HepG2 (cell line): ENCODE data around the gene ELF1. TPM values are rescaled to one million over a fixed set of nuclear protein-coding genes. Genes with fewer than 3 reads are reported as not detected.

Experiments
- AHDC1 ChIP-seq: sonication (generic); formaldehyde crosslinking; IDR thresholded peaks from 2 replicates; pipeline ENCODE4 v1.5.1; 2020; ENCODE audit warnings: mild to moderate bottlenecking, missing genetic modification reagents, borderline replicate concordance
- ARNT2 ChIP-seq: sonication (generic); formaldehyde crosslinking; IDR thresholded peaks from 2 replicates; pipeline ENCODE4 v1.8.0; 2022; ENCODE audit warnings: mild to moderate bottlenecking, low read depth, missing genetic modification reagents, moderate library complexity
- CEBPB ChIP-seq: IDR thresholded peaks from 2 replicates; pipeline ENCODE4 v1.6.1; 2011; ENCODE audit warnings: low read depth, low read length, improper control_type of control experiment, borderline replicate concordance
- MEIS1 ChIP-seq: sonication (generic); formaldehyde crosslinking; IDR thresholded peaks from 2 replicates; pipeline ENCODE4 v1.9.0; 2021; ENCODE audit warnings: mild to moderate bottlenecking, missing genetic modification reagents, moderate library complexity, borderline replicate concordance
- MNT ChIP-seq: fragments of 450-650 bp; IDR thresholded peaks from 2 replicates; pipeline ENCODE4 v1.6.1; 2016
- NFYC ChIP-seq: IDR thresholded peaks from 2 replicates; pipeline ENCODE4 v1.6.1; 2016; ENCODE audit warnings: missing genetic modification reagents, missing compliant biosample characterization
- PATZ1 ChIP-seq: sonication (generic); formaldehyde crosslinking; IDR thresholded peaks from 2 replicates; pipeline ENCODE4 v1.4.0; 2020; ENCODE audit warnings: missing genetic modification reagents
- SOX13 ChIP-seq, 3 experiments: fragments of 450-650 bp in 1 of 3; sonication (generic) in 1 of 3; formaldehyde crosslinking in 1 of 3; IDR thresholded peaks in 2 of 3; conservative IDR thresholded peaks in 1 of 3; 2 replicates each; pipeline versions ENCODE4 v1.5.0 to v1.6.1; 2016 to 2020; ENCODE audit warnings: antibody characterized with exemption in 1 of 3, mild to moderate bottlenecking in 1 of 3, missing compliant biosample characterization in 1 of 3, missing genetic modification reagents in 1 of 3, moderate library complexity in 1 of 3
- TARDBP ChIP-seq: sonication (generic); formaldehyde crosslinking; IDR thresholded peaks from 2 replicates; pipeline ENCODE4 v1.8.0; 2022; ENCODE audit warnings: mild to moderate bottlenecking, missing genetic modification reagents
- TEAD2 ChIP-seq: sonication (generic); formaldehyde crosslinking; IDR thresholded peaks from 2 replicates; pipeline ENCODE4 v1.9.0; 2021; ENCODE audit warnings: missing genetic modification reagents
- TGIF2 ChIP-seq: IDR thresholded peaks from 2 replicates; pipeline ENCODE4 v1.6.1; 2016; ENCODE audit warnings: control low read depth, missing compliant biosample characterization
- ZKSCAN1 ChIP-seq: fragments of 150-350 bp; IDR thresholded peaks from 2 replicates; pipeline ENCODE4 v1.6.1; 2014; ENCODE audit warnings: low read length
- ZNF17 ChIP-seq: sonication (generic); formaldehyde crosslinking; IDR thresholded peaks from 2 replicates; pipeline ENCODE4 v1.5.0; 2020; ENCODE audit warnings: mild to moderate bottlenecking, missing genetic modification reagents
- ZNF260 ChIP-seq: sonication (generic); formaldehyde crosslinking; IDR thresholded peaks from 2 replicates; pipeline ENCODE4 v1.4.0; 2020; ENCODE audit warnings: missing genetic modification reagents, low read depth, mild to moderate bottlenecking, borderline replicate concordance
- ZNF503 ChIP-seq: sonication (generic); formaldehyde crosslinking; IDR thresholded peaks from 2 replicates; pipeline ENCODE4 v1.4.0; 2020; ENCODE audit warnings: missing genetic modification reagents
- ZNF510 ChIP-seq: sonication (generic); formaldehyde crosslinking; IDR thresholded peaks from 2 replicates; pipeline ENCODE4 v1.4.0; 2020; ENCODE audit warnings: low read depth, mild to moderate bottlenecking, missing genetic modification reagents
- ZNF790 ChIP-seq: sonication (generic); formaldehyde crosslinking; IDR thresholded peaks from 2 replicates; pipeline ENCODE4 v1.8.0; 2022; ENCODE audit warnings: missing genetic modification reagents, mild to moderate bottlenecking, borderline replicate concordance
- polyA plus RNA-seq, 8 experiments: library from polyadenylated mRNA; depleted of rRNA in 3 of 8; stranded (reverse) in 7 of 8; unstranded in 1 of 8; fragments of >200 nt; fragmentation: Illumina TruSeq in 4 of 8; extraction: Trizol in 4 of 8; gene quantifications; 2 replicates each; pipeline versions ENCODE4 v1.2.1 to v1.2.3, GENCODE V29; 2011 to 2016; ENCODE audit warnings: low read depth in 4 of 8, missing spikeins in 1 of 8, mixed read lengths in 1 of 8; ENCODE audit not compliant: insufficient read depth in 1 of 8
- total RNA-seq, 5 experiments: library from RNA; depleted of rRNA; stranded (reverse); fragments of >200 nt; fragmentation: Illumina TruSeq; extraction: Trizol; gene quantifications; 2 replicates each; pipeline ENCODE4 v1.2.3, GENCODE V29; 2016; ENCODE audit warnings: low read depth in 1 of 5

ELF1 gene
- total and polyA plus RNA-seq, 2 of the 13 experiments (the other 11 are each of a cell fraction or from before 2014, with no cell fraction given): 24.6 to 71.5 TPM

GRCh38 chr13:41061075-41061913, 42.2 kb upstream of the ELF1 start, which contains the start of gene WBP4 (continued):
- TF ChIP-seq ZNF510 (CRISPR knock-in tag): no peak
- TF ChIP-seq ZKSCAN1: no peak
- peak; percentile 66 for TF ChIP-seq PATZ1 (CRISPR knock-in tag)
- no peak for TF ChIP-seq ZNF17 (CRISPR knock-in tag)
- peak; percentile 71 for TF ChIP-seq ZNF503 (CRISPR knock-in tag)
- TF ChIP-seq MEIS1 (CRISPR knock-in tag): no peak
- no peak for TF ChIP-seq TEAD2
- peak; percentile 76 for TF ChIP-seq TARDBP (CRISPR knock-in tag)
- TF ChIP-seq ZNF790 (CRISPR knock-in tag): peak; percentile 70; the same call in 1 of the 2 replicates
- TF ChIP-seq ARNT2: peak; percentile 88; the same call in 1 of the 2 replicates
- no peak for TF ChIP-seq TGIF2 (CRISPR knock-in tag)
- peak; percentile 50 for TF ChIP-seq NFYC (CRISPR knock-in tag)
- no peak for TF ChIP-seq CEBPB
- peak; percentile 68; the same call in 1 of the 2 replicates for TF ChIP-seq AHDC1
- peak; percentile 5; the same call in 1 of the 2 replicates for TF ChIP-seq MNT
- no peak for TF ChIP-seq SOX13 (IDR thresholded peaks at IDR 0.05)
- peak in 1 of 2 experiments; percentile 38; a peak in 2 of 4 replicates for TF ChIP-seq SOX13 (CRISPR knock-in tag; conservative IDR thresholded peaks at IDR 0.05 in 1 of 2, IDR thresholded peaks at IDR 0.05 in 1 of 2)
- TF ChIP-seq ZNF260 (CRISPR knock-in tag): no peak
